Measurements from ENCODE around the gene TBX6. TPM values are rescaled to one million over a fixed set of nuclear protein-coding genes. Genes with fewer than 3 reads are reported as not detected.

Gene TBX6
- total and polyA plus RNA-seq, 2 donors (not counting 3 experiments of a cell fraction or from before 2014, with no cell fraction given) = 0.40 to 0.60 TPM

GRCh38 chr16:30113711-30114333 is 22.1 kb upstream of the TBX6 start:
- no peak overlapping the region for H3K4me3 ChIP-seq (replicated peaks in 1 of 3; ENCODE audit: insufficient read depth in 1 of 3, low read depth in 1 of 3, low read length in 3 of 3)
- DNase-seq (ENCODE audit: low read depth, low spot score) (no peak), FAIRE-seq (no peak)
- no peak for TF ChIP-seq EZH2 (IDR thresholded peaks at IDR 0.05; ENCODE audit: borderline replicate concordance, low read depth, low read length, severe bottlenecking)
- ChIA-PET CTCF (interaction anchor here (0.7 to 6.2 kb wide), 7 partner anchors 10 to 515 kb away, joined by 3 to 52 read pairs (median 4); partner anchors contain the start of gene TBX6), POLR2A (interaction anchor here (0.6 kb wide), 1 partner anchor 290 kb away, joined by 4 read pairs; no protein-coding TSS in a partner anchor)
- H3K4me2 ChIP-seq (ENCODE audit: insufficient read depth, low read length) = no peak overlapping the region
- intact Hi-C loops (cut with micrococcal nuclease) (no loop called here), dilution Hi-C loops (cut with MboI; ENCODE audit: extremely low pct_ligation_motif_present, low sequenced_read_pairs) (no loop called here)
- no peaks in the 10 kb centered on the region for H4K20me1 ChIP-seq (replicated peaks; ENCODE audit: control insufficient read depth, extremely low read depth, insufficient read depth, low read length)
- no peak overlapping the region for H3K27ac ChIP-seq (ENCODE audit: insufficient read depth, low read depth, low read length)
- H3K4me1 ChIP-seq (ENCODE audit: control insufficient read depth, extremely low read depth, insufficient read depth, low read length) = no peaks in the 10 kb centered on the region
- no peak overlapping the region for H2AFZ ChIP-seq (ENCODE audit: low read depth, low read length)
- no peaks in the 10 kb centered on the region for H3K27me3 ChIP-seq (ENCODE audit: control insufficient read depth in 2 of 2, insufficient read depth in 2 of 2, low read length in 2 of 2)
- H3K36me3 ChIP-seq (ENCODE audit: control insufficient read depth in 2 of 2, extremely low read depth in 1 of 2, insufficient read depth in 2 of 2, low read length in 2 of 2) = peaks cover 16 to 50% of the 10 kb centered on the region in 2 experiments
- BruUV-seq (replicated peaks) = no TSS peak
- H3K79me2 ChIP-seq (ENCODE audit: control insufficient read depth, insufficient read depth, low read length) = no peaks in the 10 kb centered on the region
- H3K9ac ChIP-seq (replicated peaks; ENCODE audit: extremely low read depth, insufficient read depth, low read length) = no peak overlapping the region
- H3K9me3 ChIP-seq (replicated peaks; ENCODE audit: control insufficient read depth, insufficient read depth, low read length) = no peaks in the 10 kb centered on the region
- no peaks in the 10 kb centered on the region for H3K9me1 ChIP-seq (replicated peaks; ENCODE audit: control insufficient read depth, extremely low read depth, insufficient read depth, low read length)

- H3K9me1 ChIP-seq (replicated peaks; ENCODE audit: control insufficient read depth, extremely low read depth, insufficient read depth, low read length) = no peaks in the 10 kb centered on the region
- H3K4me2 ChIP-seq (ENCODE audit: insufficient read depth, low read length) = no peak within 1 kb of the TSS
- no peak for DNase-seq (ENCODE audit: low read depth, low spot score)
- CTCF ChIA-PET = interaction anchor here (0.7 to 6.2 kb wide), 13 partner anchors 8 to 516 kb away, joined by 3 to 52 read pairs (median 4); partner anchors contain the start of genes MAPK3, TBX6 and YPEL3
- no peaks in the 10 kb centered on the region for H4K20me1 ChIP-seq (replicated peaks; ENCODE audit: control insufficient read depth, extremely low read depth, insufficient read depth, low read length)
- H3K27me3 ChIP-seq (ENCODE audit: control insufficient read depth in 2 of 2, insufficient read depth in 2 of 2, low read length in 2 of 2) = no peaks in the 10 kb centered on the region
- H3K9me3 ChIP-seq (replicated peaks; ENCODE audit: control insufficient read depth, insufficient read depth, low read length) = no peaks in the 10 kb centered on the region
- H3K9ac ChIP-seq (replicated peaks; ENCODE audit: extremely low read depth, insufficient read depth, low read length) = no peak within 1 kb of the TSS
- H3K4me3 ChIP-seq (replicated peaks in 1 of 3; ENCODE audit: insufficient read depth in 1 of 3, low read depth in 1 of 3, low read length in 3 of 3) = no peak within 1 kb of the TSS
- H3K4me1 ChIP-seq (ENCODE audit: control insufficient read depth, extremely low read depth, insufficient read depth, low read length) = no peaks in the 10 kb centered on the region
- no peak within 1 kb of the TSS for H2AFZ ChIP-seq (ENCODE audit: low read depth, low read length)
- H3K36me3 ChIP-seq (ENCODE audit: control insufficient read depth in 2 of 2, extremely low read depth in 1 of 2, insufficient read depth in 2 of 2, low read length in 2 of 2) = peaks cover 16 to 47% of the 10 kb centered on the region in 2 experiments
- POLR2A ChIA-PET = no interaction called here
- no peaks in the 10 kb centered on the region for H3K79me2 ChIP-seq (ENCODE audit: control insufficient read depth, insufficient read depth, low read length)
- no TSS peak for BruUV-seq (replicated peaks)
- intact Hi-C loops (cut with micrococcal nuclease) = no loop called here
- TF ChIP-seq MAX (IDR thresholded peaks at IDR 0.05; ENCODE audit: insufficient read depth, insufficient read length) (no peak), POLR2A (IDR thresholded peaks at IDR 0.05; ENCODE audit: low read depth, low read length) (no peak), CTCF (IDR thresholded peaks at IDR 0.05; ENCODE audit: extremely low read depth in 1 of 2, insufficient read depth in 1 of 2, low read depth in 1 of 2, low read length in 2 of 2) (no peak), EZH2 (IDR thresholded peaks at IDR 0.05; ENCODE audit: borderline replicate concordance, low read depth, low read length, severe bottlenecking) (no peak), JUN (IDR thresholded peaks at IDR 0.05; ENCODE audit: borderline replicate concordance, insufficient read depth, insufficient read length, low read depth) (no peak), MYC (IDR thresholded peaks at IDR 0.05; ENCODE audit: low read depth, low read length) (no peak), POLR2AphosphoS5 (IDR thresholded peaks at IDR 0.05; ENCODE audit: insufficient read depth, low read depth, low read length) (no peak), GATA2 (IDR thresholded peaks at IDR 0.05; ENCODE audit: insufficient read depth, insufficient read length, low read depth, low read length) (no peak), FOS (IDR thresholded peaks at IDR 0.05; ENCODE audit: borderline replicate concordance, insufficient read depth, low read length) (no peak)
- no peak within 1 kb of the TSS for H3K27ac ChIP-seq (ENCODE audit: insufficient read depth, low read depth, low read length)
- FAIRE-seq = no peak
- dilution Hi-C loops (cut with MboI; ENCODE audit: extremely low pct_ligation_motif_present, low sequenced_read_pairs) = no loop called here
These were observed 21.4 kb upstream of the TBX6 start, which contains the start of gene GDPD3 for GRCh38 chr16:30113031-30113710. GDPD3 (minus strand) TSS chr16:30113537; CDS start chr16:30113478, 59 bp downstream.
